ENCODE data around the gene HRH4.

The HRH4 gene

GRCh38 chr18:24479371-24479770, 18.9 kb downstream of the HRH4 start:
- TF ChIP-seq CTCF (IDR thresholded peaks at IDR 0.05; ENCODE audit: extremely low read depth, missing control alignments), result no peak
- no peak for DNase-seq (ENCODE audit: low spot score)

DNA sequence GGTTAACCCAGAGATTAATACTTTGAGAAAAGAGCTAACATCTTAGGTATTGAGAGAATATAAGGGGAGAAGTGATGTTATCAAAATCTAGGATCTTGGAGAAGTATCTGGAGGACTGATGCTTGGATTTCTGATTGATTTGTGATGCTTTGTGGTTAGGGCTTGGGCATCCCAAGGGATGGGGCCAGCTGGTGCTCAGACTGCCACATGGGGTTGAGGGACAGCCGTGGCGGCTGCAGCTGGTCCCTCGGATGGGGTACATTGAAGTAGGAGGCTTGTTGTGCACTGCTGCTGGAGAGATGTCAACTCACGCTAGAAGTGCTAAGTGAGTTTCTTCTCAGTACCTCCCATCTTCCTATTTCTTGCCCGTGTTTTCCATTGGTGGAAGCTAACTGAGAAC, 22.4 kb downstream of the HRH4 start:
- no peak for DNase-seq (ENCODE audit: low spot score)

DNA sequence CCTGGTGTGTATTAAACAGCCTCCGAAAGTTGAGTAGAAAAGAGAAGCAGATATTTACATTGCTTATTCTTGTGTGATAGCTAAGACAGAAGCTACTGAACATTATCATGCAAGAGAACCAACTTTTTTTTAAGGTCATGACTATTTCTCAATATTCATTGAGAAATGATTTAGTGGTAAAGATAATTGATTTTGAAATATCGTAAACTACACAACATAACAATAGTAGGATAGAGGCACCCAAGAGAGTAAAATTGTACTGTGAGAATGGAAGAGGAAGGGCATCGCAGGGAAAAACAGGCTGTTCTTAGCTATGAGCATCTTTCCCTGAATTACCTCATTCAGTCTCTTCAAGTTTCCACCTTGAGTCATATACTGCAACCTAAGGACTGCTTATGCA, 25.2 kb downstream of the HRH4 start:
- DNase-seq (ENCODE audit: low spot score), result no peak
- no peak for TF ChIP-seq CTCF (IDR thresholded peaks at IDR 0.05; ENCODE audit: extremely low read depth, missing control alignments)

More for the DNA sequence above, 22.4 kb downstream of the HRH4 start:
- TF ChIP-seq CTCF (IDR thresholded peaks at IDR 0.05; ENCODE audit: extremely low read depth, missing control alignments), result no peak

- DNase-seq (ENCODE audit: low spot score), result no peak
- no peak for TF ChIP-seq CTCF (IDR thresholded peaks at IDR 0.05; ENCODE audit: extremely low read depth, missing control alignments)
These were observed 26.2 kb downstream of the HRH4 start for GRCh38 chr18:24486684-24487083.

DNA sequence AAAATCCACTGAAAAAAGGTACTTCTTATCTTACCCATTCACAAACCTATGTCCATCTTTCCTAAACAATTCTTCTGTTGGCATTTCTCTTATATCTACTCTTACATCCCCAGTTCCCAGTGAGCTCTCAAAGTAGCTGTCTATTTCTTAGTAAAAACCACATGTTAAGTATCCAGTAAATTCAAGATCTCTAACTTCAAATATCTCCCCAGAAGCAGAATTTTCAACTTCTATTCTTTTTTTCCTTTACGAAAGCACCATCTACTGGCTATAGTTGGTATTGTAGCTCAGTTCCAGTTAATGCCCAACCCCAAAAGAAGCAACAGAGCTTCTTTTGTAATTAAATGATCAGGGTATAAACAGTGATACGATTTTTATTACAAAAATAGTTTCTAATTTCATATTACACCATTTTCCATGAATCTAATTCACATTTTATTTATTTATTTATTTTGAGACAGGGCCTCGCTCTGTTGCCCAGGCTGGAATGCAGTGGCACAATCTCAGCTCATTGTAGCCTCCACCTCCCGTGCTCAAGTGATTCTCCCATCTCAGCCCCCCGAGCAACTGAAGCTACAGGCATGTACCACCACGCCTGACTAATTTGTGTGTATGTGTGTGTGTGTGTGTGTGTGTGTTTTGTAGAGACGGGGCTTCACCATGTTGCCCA, 28.5 kb downstream of the HRH4 start:
- peak; percentile 7 for TF ChIP-seq CTCF (IDR thresholded peaks at IDR 0.05; ENCODE audit: extremely low read depth, missing control alignments)
- DNase-seq (ENCODE audit: low spot score), result peak; percentile 46

DNA sequence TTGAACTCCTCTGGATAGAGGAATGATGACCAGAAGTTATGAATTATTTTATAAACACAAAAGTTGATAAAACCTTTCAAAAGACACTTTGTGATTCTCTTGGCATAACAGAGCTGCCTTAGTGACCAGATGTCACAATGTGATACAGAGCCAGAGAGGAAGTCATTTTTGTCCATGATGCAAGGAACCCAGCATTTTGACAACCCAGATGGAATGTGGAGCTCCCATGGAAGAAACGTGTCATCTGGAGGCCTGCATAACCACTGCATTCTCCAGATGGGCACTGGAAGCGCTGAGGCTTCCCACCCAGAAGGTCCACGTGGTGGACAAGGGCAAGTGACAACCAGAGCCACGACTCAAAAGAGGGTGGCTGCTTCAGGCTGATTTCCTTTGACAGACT, 30.1 kb downstream of the HRH4 start:
- DNase-seq (ENCODE audit: low spot score), result no peak
- no peak for TF ChIP-seq CTCF (IDR thresholded peaks at IDR 0.05; ENCODE audit: extremely low read depth, missing control alignments)

DNA sequence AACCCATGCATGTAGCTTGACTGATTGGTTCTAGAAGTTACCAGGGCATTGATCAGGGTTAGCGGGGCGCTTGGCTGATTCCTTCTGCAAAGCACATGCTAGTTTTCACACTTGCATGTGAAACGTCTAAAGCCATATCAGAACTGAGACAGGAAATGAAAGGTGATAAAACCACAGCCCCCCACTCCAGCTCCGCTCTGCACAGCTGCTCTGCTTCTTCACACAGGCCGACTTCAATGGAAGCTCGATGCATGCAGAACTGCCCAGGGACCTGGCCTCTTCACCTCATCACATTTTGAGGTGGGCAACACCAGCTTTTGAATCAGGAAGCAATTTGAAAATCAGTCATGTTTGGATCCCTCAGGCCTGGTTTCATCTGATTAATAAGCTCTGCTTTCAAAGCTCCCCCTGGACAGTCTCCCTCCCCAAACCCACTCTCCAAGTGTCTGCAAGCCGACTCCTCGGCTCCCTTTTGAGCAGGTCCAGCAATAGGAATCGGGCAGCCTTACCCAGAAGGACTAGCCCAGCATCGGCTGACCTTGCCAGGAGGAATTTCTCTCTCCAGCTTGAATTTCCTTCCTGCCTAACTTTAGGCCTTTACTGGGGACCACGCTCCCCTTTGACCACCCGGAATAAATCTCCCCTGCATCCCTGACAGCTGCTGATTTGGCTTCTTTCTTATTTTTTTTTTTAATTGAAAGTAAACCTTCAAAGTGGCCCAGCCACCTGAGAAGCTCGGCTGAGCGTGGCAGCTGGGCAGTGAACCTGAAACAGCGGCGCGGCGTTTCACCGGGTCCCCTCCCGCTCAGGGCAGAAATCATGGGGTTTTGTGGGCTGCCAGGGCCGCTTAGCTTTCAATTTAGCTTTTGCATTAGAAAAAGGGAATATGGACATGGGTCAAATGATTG, 31.7 kb downstream of the HRH4 start:
- TF ChIP-seq CTCF (IDR thresholded peaks at IDR 0.05; ENCODE audit: extremely low read depth, missing control alignments), result no peak
- DNase-seq (ENCODE audit: low spot score), result peak; percentile 24

Measured in GM20000 (cell line).